Activated gamma-delta T cell treated with Interleukin-2 at 50 U/mL for 16 hours (primary cell): ENCODE results near the gene ZFYVE9.
"Not testable (repeated sequence)": the region's sequence is repeated elsewhere in the genome, so short reads cannot be mapped to it uniquely, and the experiment has no call there.

Source experiments
- DNase-seq: peaks from one replicate; pipeline ENCODE4 v3.0.0-alpha.2; 2020

ZFYVE9 gene

DNA sequence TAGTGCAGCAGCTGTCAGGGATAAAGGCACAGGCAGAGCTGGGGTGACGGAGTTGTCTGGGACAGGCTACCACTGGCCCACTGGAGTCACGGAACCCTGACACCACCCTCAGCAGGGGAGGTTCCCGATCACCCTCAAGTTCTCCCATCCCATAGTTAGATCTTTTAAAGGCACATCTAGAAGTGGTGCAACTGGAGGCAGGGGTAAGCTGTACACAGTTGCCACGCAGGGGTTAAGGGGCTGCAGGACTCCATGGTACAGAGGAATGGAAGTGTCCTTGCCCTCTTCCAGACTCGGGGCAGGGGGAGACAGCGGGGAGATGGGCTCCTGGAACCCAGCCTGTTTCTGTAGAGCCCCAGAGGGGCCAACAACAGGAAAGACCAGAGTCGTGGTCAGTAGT lies 210.8 kb downstream of the ZFYVE9 start:
- no peak for DNase-seq

DNA sequence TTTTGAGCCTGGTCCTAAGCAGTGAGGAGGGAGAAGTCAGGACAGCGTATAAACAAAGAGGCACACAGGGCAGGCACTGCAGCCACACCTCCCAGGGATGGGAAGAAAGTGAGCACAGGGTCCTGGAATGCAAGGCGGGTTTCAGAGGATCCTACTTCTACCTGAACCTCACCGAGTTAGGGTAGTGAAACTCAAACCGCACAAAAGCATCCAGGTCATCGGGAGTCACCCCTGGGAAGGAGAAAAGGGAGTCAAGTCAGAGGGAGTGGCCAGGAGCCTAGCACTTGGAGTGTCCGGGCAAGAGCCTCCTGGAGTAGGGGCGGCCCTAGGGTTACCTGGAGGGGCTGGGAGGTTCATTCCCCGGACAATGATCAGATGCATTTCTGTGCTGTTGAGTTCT lies 213.5 kb downstream of the ZFYVE9 start:
- no peak for DNase-seq

DNA sequence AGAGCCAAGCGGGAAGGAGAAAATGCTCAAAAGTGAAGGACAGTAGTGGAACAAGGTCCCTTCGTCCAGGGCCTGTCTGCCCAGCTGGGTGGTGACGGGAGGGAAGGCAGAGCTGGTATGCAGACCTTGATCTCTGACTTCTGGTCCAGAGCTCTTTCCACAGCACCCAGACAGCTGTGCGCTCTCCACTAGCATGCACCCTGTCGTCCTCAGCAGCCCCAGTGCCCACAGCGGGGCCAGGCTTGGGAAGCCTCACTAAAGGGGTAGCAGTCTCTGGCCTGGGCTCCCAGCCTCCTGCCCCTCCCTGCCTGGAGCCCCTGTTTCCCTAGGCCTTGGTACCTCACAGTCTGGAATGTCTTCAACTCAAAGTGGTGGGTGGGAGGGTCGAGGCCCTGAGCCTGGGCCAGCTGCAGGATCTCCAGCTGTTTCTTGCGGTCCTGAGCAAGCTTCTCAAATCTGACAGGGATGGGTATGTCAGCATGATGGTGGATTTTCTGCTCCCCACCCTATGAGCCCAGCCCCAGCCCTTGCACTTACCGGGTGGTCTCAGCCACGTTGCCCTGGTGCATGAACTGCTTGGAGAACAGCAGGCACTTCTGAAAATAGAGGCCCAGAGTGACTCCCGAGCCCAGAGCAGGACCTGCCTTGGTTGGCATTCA lies 214.1 kb downstream of the ZFYVE9 start:
- no peak for DNase-seq

DNA sequence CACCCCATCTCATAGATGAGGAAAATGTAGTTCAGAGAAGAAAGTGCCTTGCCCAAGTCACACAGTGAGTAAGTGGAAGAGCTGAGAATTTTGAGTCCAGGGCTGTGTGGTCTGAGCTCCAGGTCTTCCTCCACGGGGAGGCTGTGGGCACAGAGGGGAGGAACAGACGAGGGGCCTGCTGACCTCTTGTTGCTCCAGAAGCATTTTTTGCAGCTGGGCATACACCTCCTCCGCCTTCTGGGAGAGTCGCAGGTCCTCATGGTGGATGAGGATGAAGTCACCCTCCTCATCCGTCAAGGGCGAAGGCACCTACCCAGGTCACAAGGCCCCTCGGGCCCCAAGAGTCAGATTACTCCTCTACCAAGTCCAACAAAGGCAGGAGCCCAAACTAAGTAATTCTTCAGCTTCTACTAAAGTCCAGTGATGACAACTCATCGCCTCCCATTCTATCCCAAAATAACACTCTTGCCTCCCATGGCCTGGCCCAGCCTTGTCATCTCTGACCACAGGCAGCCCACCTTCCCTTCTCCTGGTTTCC lies 215.0 kb downstream of the ZFYVE9 start:
- DNase-seq = no peak

DNA sequence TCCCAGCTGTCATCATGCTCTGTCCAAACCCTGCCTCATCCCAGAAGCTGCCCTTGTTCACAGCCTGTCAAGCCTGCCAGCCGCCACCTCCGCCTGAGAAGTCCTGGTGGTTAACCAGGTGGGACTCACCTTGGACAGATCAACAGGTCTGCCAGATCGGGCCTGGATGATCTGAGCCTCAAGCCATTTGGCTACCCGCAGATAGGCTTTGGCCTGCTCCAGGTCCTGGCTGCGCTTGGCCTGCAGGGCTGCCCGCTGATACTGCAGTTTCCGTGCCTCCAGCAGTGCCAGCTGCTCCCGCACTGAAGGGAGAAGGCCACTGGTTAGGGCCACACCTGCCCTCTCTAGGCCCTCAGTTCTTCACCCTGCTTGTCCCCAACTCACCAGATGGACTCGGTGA lies 215.5 kb downstream of the ZFYVE9 start:
- DNase-seq = no peak

DNA sequence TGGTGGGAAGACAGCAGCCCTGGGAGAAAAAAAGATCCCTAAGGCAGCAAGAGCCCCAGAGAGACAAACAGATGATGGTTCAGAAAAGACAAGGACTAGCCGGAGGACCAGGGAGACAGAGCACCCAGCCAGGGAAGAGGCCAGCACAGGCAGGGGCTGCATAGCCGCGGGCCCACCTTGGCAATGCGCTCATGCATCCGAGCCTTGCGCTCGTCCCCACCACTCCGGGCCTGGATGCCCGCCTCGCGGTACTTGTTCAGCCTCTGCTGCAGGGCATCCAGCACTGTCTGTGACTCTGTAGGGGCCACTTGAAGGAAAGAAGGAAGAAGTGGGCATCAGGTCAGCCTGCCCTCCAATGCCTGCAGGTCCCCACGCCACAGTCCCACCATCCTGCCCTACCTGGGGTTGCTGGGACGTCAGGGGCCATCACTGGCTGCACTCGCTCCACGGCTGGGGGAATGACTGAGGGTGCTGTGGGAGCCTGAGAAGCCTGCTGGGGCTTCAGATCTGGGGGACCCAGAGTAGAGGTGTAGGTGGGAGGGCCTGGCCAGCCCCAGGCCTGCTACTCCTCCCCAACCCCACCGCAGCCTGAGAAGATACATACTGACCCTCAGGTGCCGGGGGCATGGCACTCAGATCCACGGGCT lies 217.1 kb downstream of the ZFYVE9 start:
- DNase-seq = no peak

DNA sequence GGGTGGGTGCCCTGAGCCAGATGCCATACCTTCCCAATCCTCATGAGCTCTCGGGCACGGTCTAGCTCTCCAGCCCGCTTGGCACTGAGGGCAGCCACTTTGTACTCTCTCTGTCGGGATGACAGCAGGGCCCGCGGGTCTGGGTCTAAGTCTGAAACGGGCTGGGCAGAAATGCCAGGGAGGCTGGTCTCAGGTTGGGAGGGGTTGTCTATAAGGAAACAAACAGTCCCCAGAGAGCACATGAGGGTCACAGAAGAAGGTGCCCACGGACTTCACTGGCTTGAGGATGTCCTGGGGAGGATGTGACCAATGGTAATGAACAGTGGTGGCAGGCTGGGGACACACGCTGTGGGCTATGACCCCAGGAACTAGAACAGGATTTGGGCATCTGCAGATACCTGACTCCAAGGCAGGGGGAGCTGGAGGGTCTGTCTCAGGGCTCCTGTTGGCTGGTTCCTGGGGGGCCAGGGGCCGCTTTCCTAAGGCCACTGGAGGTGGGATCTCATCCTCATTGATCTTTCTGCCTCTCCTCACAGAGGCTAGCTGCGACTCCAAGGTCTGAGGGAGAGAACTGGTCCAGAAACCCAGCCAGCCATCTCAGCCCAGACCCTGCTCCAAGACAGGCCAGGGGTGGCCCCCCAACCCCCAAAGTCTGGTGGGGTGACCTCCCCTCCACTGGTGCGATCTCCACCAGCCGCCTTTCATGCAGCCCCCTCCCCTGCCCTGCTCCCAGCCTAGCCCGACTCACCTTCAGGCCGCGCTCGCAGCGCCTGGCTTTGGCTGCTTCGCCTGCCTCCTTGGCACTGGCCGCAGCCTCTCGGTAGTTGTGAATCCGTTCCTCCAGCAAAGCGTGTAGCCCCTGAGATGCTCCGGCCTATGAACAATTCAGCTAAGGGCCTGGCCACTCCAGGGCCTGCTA lies 218.0 kb downstream of the ZFYVE9 start:
- DNase-seq = no peak

DNA sequence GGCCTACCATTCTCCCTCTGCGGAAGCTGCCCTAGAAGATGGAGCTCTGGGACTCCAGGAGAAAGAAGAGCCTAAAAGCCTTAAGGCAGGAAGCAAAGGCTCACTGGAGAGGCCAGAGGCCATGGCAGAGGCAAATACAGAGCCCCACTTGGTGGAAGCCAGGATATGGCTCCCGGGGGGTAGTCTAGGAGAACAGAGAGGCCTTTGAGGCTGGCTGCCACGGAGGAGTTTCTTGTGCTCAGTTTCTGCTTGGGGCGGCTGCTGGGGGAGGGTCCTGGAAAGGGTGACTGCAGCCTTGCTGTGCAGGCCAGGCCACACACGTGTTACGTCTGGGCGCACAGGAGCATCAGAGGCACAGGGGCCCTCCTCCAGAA lies 218.7 kb downstream of the ZFYVE9 start:
- DNase-seq = no peak

DNA sequence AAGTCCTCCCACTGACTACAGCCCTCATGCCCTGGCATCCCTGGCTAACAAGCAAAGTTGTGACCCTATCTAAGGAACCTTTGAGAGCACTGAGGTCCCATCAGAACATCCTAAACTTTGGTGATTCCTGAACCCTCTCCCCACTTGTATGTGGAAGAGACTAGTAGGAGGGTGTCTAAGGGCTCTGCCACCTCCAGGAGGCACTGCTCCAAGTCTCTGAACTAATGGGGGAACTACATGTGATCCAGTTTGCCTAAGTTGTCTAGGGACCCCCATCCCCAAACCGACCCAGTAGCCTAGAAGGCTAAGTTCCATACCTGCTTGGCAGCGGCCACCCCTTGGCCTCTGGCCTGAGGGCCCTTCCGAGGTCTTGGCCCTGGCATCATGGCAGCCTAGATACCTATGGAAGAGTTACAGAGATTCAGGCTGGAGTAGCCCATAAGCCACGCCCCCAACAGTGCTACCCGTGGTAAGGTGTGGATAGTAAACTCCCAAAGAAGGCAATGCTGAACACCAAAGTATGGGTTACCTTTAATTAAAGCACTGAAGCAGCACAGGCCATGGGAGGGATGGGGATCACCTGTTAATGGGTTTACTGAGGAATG lies 222.4 kb downstream of the ZFYVE9 start:
- no peak for DNase-seq

DNA sequence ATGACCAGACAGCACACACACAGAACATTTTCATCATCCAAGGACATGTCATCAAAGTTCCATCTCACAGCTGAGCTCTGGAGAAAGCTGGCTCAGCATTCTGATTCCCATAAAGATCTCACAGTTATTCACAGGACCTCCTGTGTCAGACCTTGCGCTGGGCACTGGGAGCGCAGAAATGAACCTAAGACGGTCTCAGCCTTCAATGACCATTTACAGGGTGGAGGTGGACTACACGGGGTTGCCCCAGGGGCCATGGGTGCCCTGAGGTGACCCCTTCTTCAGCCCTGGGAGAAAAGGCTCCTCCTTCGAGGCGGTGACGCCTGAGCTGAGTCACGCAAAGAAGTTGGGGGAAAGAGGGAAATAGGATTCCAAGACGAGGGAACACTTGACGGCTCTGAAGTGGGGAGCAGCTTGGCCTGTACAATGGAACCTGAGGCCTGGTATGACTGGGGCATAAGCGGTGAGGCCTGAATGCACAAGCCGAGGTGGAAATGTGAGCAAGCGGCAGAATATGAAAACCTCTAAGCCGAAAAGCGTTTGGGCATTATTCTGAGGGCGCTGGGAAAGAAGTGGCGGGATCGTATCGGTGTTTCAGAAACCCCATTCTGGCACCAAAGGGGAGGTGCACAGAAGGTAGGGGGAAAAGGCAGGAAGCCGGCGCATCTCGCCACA lies 223.3 kb downstream of the ZFYVE9 start:
- no peak for DNase-seq

DNA sequence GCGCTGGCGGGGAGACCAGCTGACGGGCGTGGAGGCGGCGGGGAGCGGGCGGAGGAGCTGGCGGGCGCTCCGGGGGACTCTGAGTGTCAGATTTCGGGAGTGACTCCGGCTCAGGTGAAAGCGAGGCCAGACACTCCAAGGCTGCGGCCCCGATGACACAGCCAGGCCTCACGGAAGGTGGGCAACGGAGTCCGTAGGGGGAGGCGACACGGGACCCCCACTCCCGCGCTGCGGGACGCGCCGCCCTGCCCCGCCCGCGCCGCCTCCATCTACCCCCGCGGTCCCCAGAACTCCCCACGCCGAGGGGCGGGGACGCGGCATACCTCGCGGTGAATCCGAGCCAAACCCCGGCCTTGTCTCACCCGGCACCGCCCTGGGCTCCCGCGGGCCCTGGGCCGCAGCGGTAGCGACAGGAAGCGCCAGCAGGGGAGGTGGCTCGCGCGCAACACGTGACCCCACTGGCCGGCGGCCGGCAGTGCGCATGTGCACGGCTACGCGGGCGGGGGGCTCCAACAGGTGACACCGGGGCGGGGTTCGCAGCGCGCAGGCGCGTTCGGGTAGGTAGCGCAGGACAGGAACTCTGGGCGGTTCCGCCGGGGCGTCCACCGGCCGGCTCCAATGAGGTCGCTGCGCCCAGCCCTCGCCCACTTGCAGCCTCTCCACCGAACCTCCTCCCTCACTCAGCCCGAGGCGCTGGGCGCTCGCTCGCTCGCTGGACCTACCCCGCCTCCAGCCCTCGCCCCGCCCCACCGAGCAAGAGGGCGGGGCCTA lies 224.0 kb downstream of the ZFYVE9 start, which contains the start of gene CC2D1B:
TSS of gene CC2D1B (minus strand) at position 460 of the 771 bp plus-strand sequence. CDS start 1,585 bp downstream, outside the sequence.
- DNase-seq = peak; percentile 100

DNA sequence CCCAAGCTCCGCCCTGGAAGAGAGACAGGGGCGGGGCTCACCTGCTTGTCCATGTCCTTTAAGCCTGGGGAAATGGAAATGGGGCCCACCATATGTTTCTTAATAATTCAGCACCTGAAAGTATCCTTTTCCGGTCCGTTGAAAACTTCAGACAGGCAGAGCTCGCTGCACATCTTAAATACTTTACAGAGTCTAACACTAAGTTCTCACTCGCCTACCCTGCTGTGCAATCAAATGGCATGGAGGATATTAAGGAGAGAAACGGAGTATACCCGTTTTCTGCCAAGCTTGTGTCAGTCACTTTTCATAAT lies 224.6 kb downstream of the ZFYVE9 start:
- no peak for DNase-seq

DNA sequence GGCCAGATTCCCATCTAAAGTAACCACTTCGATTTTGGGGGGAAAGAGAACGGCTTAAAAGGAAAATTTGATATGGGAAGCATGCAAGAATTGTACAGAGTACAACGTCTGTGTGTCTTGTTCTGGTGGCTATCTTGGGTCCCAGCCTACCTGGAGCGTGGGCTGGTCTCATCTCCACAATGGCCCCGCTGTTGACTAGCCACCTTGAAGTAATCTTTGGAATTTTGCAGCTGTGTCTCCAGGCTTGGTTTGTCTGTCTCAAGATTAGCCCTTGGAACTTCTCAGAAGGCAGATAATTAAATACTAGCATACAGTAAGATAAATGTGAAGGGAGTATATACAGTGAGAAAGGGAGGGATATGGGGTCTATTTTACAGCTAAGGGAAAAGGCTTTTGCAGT lies 225.4 kb downstream of the ZFYVE9 start:
- no peak for DNase-seq

DNA sequence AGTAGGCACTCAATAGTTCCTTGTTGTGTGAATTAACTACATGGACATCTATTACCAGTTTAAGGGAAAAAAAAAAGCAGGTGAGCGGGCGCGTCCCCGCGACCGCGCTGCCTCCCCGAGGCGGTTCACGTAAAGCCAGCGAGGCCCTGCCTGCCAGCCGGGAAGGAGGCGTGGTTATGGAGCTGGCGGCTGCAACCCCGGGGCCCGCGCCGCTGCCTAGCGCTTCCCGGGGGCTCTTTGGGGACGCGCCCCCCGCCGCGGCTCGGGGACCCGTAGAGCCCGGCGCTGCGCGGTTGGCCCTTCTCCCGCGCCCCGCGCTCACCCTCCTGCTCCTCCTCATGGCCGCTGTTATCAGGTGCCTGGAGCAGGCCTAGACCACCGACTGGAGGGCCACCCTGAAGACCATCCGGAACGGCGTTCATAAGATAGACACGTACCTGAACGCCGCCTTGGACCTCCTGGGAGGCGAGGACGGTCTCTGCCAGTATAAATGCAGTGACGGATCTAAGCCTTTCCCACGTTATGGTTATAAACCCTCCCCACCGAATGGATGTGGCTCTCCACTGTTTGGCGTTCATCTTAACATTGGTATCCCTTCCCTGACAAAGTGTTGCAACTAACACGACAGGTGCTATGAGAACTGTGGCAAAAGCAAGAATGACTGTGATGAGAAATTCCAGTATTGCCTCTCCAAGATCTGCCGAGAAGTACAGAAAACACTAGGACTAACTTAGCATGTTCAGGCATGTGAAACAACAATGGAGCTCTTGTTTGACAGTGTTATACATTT lies 226.7 kb downstream of the ZFYVE9 start:
- peak; percentile 46 for DNase-seq

DNA sequence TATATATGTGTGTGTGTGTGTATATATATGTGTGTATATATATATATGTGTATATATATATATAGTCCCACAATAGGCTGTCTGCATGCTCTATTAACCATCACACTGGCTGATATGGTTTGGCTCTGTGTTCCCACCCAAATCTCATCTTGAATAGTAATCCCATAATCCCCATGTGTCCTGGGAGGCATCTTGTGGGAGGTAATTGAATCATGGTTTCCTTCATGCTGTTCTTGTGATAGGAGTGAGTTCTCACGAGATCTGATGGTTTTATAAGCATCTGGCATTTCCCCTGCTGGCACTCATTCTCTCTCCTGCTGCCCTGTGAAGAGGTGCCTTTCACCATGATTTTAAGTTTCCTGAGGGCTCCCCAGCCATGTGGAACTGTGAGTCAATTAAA lies 228.0 kb downstream of the ZFYVE9 start:
- not testable (repeated sequence) for DNase-seq

DNA sequence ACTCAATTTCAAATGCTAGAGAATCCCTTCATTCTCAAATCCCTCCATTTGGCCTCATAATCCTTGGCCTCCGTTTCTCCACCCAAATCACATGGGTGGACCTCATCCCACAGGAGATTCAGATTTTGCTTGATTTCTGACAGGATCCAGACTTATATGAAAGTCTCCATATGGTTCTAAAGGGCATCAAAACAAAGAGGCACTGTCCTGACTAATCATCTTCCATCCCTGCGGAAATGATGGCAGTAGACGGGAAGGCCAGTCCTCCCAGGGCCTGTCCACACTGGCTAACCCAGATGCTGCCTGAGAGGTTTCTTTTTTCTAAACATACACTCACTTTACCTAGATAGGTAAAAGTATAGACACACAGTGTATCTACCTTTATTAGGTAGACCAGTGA lies 243.5 kb downstream of the ZFYVE9 start:
- no peak for DNase-seq

DNA sequence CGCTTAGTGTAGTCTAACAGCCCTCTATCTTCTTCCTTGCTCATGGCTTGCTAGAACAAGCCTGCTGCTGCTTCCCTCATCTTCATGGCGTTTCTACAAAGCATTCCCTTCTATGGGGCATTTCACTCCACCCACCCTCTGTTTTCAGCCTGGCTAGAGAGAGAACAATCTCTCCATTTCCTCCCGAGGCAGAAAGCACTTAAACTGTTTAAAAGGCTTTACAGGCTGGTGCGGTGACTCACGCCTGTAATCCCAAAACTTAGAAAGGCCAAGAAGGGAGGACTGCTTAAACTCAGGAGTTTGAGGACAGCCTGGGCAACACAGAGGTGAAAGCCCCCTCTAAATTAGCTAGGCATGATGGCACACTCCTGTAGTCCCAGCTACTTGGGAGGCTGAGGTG lies 244.6 kb downstream of the ZFYVE9 start:
- no peak for DNase-seq

DNA sequence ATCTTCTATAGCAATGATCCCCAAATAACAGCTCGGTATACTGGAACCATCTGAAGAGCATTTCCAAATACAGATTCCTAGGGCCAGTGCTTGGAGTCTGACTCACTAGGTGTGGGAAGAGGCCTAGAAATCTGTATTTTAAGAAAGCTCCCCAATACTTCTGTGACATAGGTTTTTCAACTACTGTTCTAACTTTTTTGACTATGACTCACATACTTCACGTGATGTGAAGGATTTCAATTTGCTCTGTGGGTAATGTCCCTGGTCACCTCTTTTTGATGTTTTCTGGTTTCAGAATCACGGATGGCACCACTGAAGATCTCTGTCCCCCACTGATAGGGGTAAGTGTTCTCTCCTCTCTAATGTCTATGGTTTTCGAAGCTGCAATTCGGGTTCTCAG lies 251.3 kb downstream of the ZFYVE9 start:
- no peak for DNase-seq
